WI38 (cell line): ENCODE results near the gene CAPZB.

Source experiments
- H3K4me3 ChIP-seq: 2 replicates; pipeline ENCODE4 v1.5.1; 2011; ENCODE audit warnings: low read depth, mild to moderate bottlenecking, control low read depth, low read length
- TF ChIP-seq, protein P1 (sequence below): IDR thresholded peaks from 2 replicates; pipeline ENCODE4 v1.5.1; 2012; ENCODE audit warnings: low read depth, mild to moderate bottlenecking, control low read depth, low read length

The CAPZB gene

DNA sequence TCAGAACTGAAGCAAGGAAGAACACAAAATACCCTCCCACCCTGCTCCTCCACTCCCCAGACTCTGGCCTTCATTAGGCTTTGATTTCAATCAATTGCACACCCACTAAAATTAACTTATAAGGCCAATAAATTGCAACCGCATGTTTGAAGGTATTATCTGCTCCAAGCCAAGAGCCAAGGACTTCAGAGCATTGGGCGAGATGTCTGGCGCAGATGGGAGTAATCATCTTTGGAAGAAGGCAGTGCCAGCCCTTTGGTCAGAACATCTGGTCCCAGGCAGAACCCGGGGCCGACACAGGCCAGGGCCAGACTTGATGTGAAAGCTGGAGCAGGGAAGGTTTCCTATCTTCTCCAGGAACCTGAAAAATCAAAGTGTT is 113.2 kb downstream of the CAPZB start:
- TF ChIP-seq, protein P1, sequence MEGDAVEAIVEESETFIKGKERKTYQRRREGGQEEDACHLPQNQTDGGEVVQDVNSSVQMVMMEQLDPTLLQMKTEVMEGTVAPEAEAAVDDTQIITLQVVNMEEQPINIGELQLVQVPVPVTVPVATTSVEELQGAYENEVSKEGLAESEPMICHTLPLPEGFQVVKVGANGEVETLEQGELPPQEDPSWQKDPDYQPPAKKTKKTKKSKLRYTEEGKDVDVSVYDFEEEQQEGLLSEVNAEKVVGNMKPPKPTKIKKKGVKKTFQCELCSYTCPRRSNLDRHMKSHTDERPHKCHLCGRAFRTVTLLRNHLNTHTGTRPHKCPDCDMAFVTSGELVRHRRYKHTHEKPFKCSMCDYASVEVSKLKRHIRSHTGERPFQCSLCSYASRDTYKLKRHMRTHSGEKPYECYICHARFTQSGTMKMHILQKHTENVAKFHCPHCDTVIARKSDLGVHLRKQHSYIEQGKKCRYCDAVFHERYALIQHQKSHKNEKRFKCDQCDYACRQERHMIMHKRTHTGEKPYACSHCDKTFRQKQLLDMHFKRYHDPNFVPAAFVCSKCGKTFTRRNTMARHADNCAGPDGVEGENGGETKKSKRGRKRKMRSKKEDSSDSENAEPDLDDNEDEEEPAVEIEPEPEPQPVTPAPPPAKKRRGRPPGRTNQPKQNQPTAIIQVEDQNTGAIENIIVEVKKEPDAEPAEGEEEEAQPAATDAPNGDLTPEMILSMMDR: no peak
- no peak overlapping the region for H3K4me3 ChIP-seq

DNA sequence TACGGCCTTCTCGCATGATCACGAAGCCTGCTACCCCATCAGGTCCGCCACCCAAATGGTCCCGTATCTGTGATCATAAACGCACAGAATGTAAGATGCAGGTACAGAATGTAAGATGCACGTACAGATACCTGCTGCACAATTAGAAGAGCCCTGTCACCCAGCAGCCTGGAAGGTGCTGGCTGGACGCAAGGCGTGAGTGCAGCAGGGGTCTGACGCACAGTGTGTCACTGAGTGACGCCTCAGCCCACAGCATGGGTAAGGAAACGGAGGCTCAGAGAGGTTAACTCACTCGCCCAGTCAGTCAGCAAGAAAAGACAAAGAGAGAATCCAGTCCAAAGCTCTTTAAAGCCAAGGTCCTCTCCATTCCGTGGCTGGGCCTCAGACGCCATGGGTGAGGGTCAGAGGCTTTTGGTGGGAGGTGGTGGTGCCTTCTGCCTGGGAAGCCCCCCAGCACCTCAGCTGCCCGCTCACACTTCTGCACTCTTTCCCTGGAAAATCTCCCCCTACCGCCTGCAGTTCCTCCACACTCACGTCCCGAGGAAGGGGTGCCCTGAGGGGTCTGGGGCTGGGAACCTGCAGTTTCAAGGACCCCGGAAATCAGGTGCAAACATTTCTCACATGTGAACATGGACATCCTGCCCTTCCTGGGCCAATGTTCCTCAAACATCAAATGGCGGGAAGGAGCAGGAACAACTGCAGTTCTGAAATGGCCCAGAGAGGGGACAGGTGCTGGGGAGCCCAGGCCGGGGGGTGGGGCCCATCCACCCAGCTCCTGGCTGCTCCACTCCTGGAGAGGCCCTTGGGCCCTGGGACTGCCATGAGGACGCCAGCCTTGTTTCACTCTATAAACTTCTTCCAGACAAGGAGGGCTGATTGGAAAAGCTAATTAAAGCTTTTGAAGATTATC is 113.9 kb downstream of the CAPZB start:
- TF ChIP-seq, protein P1: no peak
- no peak overlapping the region for H3K4me3 ChIP-seq

DNA sequence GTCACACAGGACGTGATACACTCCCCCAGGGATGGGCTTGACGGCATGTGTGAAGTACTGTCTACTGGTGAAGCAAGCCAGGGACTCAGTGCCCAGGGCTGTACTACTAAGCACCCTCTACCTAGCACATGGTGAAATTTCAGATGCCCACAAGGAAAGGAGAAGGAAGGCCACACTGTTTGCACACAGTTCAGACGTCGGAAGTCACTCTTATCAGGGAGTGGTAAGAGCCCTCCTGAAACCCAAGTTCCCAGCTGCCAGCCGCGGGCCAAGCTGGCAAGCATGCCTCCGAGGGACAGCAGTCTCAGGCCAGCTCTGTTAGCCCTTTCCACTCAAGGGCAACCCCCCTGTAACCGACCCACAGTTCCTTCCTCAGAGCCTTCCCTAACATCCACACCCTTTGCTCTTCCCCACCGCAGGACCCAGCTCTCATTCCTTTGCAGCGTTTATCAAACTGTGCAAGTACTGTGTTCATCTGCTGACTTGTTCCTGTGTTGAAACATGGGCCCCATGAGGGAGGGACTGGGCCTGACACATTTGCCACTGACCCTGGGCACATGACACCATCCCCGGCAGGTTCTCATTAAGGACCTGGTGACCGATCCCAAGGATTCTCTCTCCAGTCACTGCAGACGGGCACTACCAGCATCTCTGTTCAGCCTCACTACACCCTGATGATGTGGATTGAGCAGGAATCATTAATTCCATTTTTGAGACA is 114.7 kb downstream of the CAPZB start:
- TF ChIP-seq, protein P1: no peak
- no peak overlapping the region for H3K4me3 ChIP-seq

DNA sequence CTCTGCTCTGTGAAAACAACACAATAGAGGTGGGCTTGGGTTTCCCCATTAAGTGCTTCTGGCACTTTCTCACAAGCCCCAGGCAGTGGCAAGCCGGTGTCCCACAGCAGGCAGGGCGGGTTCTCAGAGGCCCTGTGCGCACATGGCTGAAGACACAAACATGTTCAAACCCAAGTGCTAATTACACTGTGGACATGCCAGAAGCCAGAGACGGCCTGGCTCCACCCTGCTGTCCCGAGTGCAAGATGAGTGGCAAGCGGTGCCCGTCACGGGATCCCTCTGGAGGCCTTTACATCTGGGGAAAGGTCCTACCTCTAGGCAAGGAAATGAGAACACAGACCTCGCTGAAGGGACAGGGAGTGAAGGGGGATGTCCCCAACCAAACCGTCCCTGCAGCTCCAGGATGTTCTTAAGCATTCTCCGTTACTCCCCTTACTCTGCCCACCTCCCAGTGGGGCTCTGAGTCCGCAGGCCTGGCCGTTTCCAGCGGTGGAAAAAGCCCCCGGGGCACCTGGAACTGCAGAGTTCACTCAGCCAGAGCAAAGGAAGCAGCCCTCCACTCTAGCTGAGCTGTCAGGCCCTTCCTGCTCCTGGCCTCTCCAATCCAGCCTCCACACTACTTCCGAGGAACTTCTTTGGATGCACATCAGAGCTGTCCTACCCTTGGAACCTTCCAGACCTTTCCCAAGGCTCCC is 115.8 kb downstream of the CAPZB start:
- TF ChIP-seq, protein P1: no peak
- no peak overlapping the region for H3K4me3 ChIP-seq

DNA sequence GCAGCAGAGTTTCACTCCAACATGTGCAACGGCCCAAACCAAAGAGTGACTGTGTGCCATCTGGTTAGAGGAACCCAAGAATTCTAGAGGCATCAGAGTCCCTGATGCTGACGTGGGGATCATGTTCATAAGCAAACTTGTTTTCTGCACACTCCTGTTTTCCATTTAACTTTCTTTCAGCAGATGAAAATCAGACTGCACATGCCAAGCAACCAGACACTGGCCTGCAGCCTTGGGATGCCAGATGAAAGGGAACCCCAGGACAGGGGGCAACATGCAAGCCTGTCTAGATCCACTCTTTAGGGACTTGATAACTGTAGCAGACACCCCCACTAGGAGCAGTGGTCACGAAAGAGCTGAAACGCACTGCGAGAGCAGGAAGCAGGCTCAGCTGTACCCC is 116.4 kb downstream of the CAPZB start:
- TF ChIP-seq, protein P1: no peak
- H3K4me3 ChIP-seq: no peak overlapping the region

DNA sequence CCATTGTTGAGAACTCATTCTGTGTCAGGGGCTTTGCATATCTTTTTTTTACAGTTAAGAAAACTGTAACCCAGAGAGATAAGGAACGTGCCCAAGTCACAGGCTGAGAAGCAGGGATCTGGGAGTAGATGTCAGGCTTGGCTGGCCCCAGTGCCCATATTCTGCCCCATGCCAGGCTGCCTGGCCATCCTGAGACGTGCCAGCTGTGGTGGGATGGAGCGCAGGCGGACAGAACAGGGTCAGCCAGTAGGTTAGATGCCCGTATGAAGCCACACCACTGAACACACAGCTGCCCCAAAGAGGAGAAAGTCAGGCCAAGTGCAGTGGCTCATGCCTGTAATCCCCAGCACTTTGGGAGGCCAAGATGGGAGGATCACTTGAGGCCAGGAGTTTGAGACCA is 117.3 kb downstream of the CAPZB start:
- TF ChIP-seq, protein P1: no peak

More for the DNA sequence above, 117.3 kb downstream of the CAPZB start:
- H3K4me3 ChIP-seq: no peak overlapping the region
